ENCODE measurements around the gene DGKI. TPM values are rescaled to one million over a fixed set of nuclear protein-coding genes. Genes with fewer than 3 reads are reported as not detected.

DGKI gene
- total RNA-seq (2021; ENCODE audit: unreplicated experiment) (0.15 TPM), Bru-seq, nascent RNA (percentile 16 among the genes with signal in this experiment), BruChase-seq, experiment 1, labeled RNA remaining after a 6-hour chase (percentile 34 among the genes with signal in this experiment), BruChase-seq, experiment 2, labeled RNA remaining after a 2-hour chase (percentile 17 among the genes with signal in this experiment)
- not detected in 2 replicates for polyA plus RNA-seq (2012)
- long read RNA-seq = 0 reads

- Histone ChIP-seq H3K4me3 (replicated peaks in 1 of 2; ENCODE audit: low read depth in 1 of 2, low read length in 2 of 2) (no peak within 1 kb of the TSS), H3K4me2 (ENCODE audit: low read length) (no peak within 1 kb of the TSS), H4K20me1 (ENCODE audit: insufficient read depth) (no peaks in the 10 kb centered on the region), H3K27me3 (ENCODE audit: insufficient read depth, low read length) (peaks cover 1% of the 10 kb centered on the region; the same call in 1 of the 2 replicates), H2AFZ (ENCODE audit: low read depth, low read length, poor library complexity, severe bottlenecking) (no peak within 1 kb of the TSS), H3K36me3 (ENCODE audit: control insufficient read depth in 1 of 2, insufficient read depth in 2 of 2, low read length in 2 of 2) (no peaks in the 10 kb centered on the region), H3K4me1 (ENCODE audit: control insufficient read depth in 1 of 2, insufficient read depth in 2 of 2, low read length in 2 of 2) (no peaks in the 10 kb centered on the region), H3K9me2 (ENCODE audit: insufficient read depth) (no peaks in the 10 kb centered on the region), H3K9me3 (ENCODE audit: control insufficient read depth in 1 of 2, insufficient read depth in 1 of 2, low read depth in 1 of 2, low read length in 2 of 2) (no peaks in the 10 kb centered on the region), H3K79me2 (ENCODE audit: insufficient read depth, low read length) (no peaks in the 10 kb centered on the region), H3K9ac (ENCODE audit: low read length) (no peak within 1 kb of the TSS), H3K27ac (ENCODE audit: low read depth, low read length) (no peak within 1 kb of the TSS)
- BruUV-seq (replicated peaks) = no TSS peak
- POLR2A ChIA-PET = no interaction called here
- TF ChIP-seq FOSL1 (IDR thresholded peaks at IDR 0.05; ENCODE audit: low read depth) = no peak
- ATAC-seq (no peak), DNase-seq (ENCODE audit: low read depth, low spot score) (no peak)
- CTCF ChIA-PET = no interaction called here
- intact Hi-C loops (cut with micrococcal nuclease) = no loop called here
- RAD21 ChIA-PET (ENCODE audit: low non-redundant PET in 1 of 2, low total read pairs in 2 of 2, uncharacterized antibody in 2 of 2, unreplicated experiment in 2 of 2) = no interaction called here
These were observed at the start of gene DGKI for GRCh38 chr7:137846827-137847567. DGKI (minus strand) TSS chr7:137846974.

DNA sequence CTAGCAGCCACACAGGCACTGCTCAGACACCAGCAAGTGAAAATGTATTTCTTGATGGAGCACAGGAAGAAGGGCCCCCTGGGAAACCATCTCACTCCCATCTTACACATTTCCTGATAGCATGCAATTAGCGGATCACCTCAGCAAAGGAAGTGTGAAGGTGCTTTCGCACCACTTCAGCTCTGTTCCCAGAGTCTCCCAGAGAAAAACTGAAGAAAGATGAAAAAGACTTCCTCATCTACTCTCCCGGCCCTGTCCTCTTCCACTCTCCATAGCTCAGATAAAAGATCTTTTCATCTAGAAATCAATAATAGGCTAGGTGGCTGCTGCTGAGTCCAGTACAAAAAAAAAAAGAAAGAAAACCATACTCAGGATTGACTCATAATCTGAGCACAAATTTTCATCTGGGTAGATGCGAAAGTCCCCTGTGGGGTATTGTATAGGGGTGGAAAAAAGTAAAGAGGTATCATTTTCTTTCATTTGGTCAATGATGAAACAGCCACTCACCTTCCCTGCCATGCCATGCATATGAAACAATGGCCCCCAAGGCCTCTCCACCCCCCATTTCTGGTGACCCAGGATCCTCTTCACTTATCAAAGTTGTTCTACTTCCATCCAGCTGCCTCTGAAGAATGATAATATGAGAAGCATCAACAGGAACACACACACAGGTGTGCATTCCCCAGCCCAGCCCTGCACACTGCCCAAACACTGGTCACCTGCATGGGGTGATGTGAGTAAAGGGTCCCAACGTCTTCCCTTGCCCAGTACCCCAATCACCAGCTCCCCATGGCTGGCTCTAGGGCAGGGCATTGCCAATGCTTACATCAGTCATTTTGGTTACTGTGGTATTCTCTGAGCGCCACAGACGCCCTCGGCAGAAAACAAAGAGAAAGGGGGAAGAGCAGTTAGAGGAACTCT is 48.8 kb upstream of the DGKI start:
- no peak overlapping the region for H3K4me2 ChIP-seq (ENCODE audit: low read length)
- no peak overlapping the region for H2AFZ ChIP-seq (ENCODE audit: low read depth, low read length, poor library complexity, severe bottlenecking)
- H3K9me3 ChIP-seq (ENCODE audit: control insufficient read depth in 1 of 2, insufficient read depth in 1 of 2, low read depth in 1 of 2, low read length in 2 of 2) = no peaks in the 10 kb centered on the region
- no peaks in the 10 kb centered on the region for H4K20me1 ChIP-seq (ENCODE audit: insufficient read depth)
- intact Hi-C loops (cut with micrococcal nuclease) = no loop called here
- no peak for TF ChIP-seq ELF1 (IDR thresholded peaks at IDR 0.05; ENCODE audit: borderline replicate concordance, low read depth)
- TF ChIP-seq YY1 (IDR thresholded peaks at IDR 0.05; ENCODE audit: extremely low read depth, insufficient replicate concordance, low read depth, low read length) = no peak
- TF ChIP-seq TCF7L2 (IDR thresholded peaks at IDR 0.05; ENCODE audit: borderline replicate concordance, extremely low read depth, insufficient read depth, insufficient read length) = no peak
- TF ChIP-seq JUND (IDR thresholded peaks at IDR 0.05) = no peak
- TF ChIP-seq SP1 (IDR thresholded peaks at IDR 0.05; ENCODE audit: low read depth) = no peak
- no peak for TF ChIP-seq ZBTB33 (IDR thresholded peaks at IDR 0.05; ENCODE audit: extremely low read depth, insufficient replicate concordance, low read length)
- no peak for TF ChIP-seq CBX3 (IDR thresholded peaks at IDR 0.05; ENCODE audit: low read depth)
- H3K4me1 ChIP-seq (ENCODE audit: control insufficient read depth in 1 of 2, insufficient read depth in 2 of 2, low read length in 2 of 2) = no peaks in the 10 kb centered on the region
- H3K27me3 ChIP-seq (ENCODE audit: insufficient read depth, low read length) = no peaks in the 10 kb centered on the region
- ChIA-PET RAD21 (ENCODE audit: low non-redundant PET in 1 of 2, low total read pairs in 2 of 2, uncharacterized antibody in 2 of 2, unreplicated experiment in 2 of 2) (no interaction called here), CTCF (no interaction called here), POLR2A (no interaction called here)
- H3K9me2 ChIP-seq (ENCODE audit: insufficient read depth) = no peaks in the 10 kb centered on the region
- no peak overlapping the region for H3K9ac ChIP-seq (ENCODE audit: low read length)
- BruUV-seq (replicated peaks) = no TSS peak
- H3K27ac ChIP-seq (ENCODE audit: low read depth, low read length) = no peak overlapping the region
- no peak overlapping the region for H3K4me3 ChIP-seq (replicated peaks in 1 of 2; ENCODE audit: low read depth in 1 of 2, low read length in 2 of 2)
- H3K36me3 ChIP-seq (ENCODE audit: control insufficient read depth in 1 of 2, insufficient read depth in 2 of 2, low read length in 2 of 2) = no peaks in the 10 kb centered on the region
- DNase-seq (ENCODE audit: low read depth, low spot score) (no peak), ATAC-seq (no peak)
- no peaks in the 10 kb centered on the region for H3K79me2 ChIP-seq (ENCODE audit: insufficient read depth, low read length)

All from HCT116 (cell line).